ENCODE measurements around the gene STRN. TPM values are rescaled to one million over a fixed set of nuclear protein-coding genes. Genes with fewer than 3 reads are reported as not detected.

The STRN gene
- total RNA-seq, 1 donor from 2014 or later, result 25.7 TPM

DNA sequence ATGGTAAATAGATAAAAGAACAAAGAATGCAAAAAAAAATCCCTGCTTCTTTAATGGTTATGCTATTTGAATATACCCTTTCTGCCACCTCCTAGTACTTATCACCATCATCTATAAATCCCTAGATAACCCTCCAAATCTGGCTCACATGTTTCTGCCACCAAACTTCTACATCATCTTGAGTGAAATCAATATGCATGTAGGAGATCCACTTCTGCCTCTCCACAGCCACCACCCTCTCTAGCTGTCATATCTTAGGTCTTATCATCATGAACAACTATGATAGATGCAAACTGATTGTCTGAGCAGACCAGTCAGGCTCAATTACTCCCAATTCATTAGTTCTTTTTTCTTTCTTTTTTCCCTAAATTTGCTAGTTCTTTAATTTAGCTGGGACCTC lies 55.3 kb downstream of the STRN start:
- no peaks in the 10 kb centered on the region for H3K27me3 Mint-ChIP-seq (ENCODE audit: low read depth)
- TF ChIP-seq, protein P1, sequence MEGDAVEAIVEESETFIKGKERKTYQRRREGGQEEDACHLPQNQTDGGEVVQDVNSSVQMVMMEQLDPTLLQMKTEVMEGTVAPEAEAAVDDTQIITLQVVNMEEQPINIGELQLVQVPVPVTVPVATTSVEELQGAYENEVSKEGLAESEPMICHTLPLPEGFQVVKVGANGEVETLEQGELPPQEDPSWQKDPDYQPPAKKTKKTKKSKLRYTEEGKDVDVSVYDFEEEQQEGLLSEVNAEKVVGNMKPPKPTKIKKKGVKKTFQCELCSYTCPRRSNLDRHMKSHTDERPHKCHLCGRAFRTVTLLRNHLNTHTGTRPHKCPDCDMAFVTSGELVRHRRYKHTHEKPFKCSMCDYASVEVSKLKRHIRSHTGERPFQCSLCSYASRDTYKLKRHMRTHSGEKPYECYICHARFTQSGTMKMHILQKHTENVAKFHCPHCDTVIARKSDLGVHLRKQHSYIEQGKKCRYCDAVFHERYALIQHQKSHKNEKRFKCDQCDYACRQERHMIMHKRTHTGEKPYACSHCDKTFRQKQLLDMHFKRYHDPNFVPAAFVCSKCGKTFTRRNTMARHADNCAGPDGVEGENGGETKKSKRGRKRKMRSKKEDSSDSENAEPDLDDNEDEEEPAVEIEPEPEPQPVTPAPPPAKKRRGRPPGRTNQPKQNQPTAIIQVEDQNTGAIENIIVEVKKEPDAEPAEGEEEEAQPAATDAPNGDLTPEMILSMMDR (IDR thresholded peaks at IDR 0.05; ENCODE audit: unreplicated experiment), result no peak
- no peak overlapping the region for H3K4me3 Mint-ChIP-seq
- peaks cover 8% of the 10 kb centered on the region for H3K36me3 Mint-ChIP-seq
- H3K4me1 Mint-ChIP-seq, result no peaks in the 10 kb centered on the region
- DNase-seq (ENCODE audit: low spot score in 2 of 2, unreplicated experiment in 2 of 2), result no peak
- H3K27ac Mint-ChIP-seq, result no peak overlapping the region
- no peaks in the 10 kb centered on the region for H3K9me3 Mint-ChIP-seq

DNA sequence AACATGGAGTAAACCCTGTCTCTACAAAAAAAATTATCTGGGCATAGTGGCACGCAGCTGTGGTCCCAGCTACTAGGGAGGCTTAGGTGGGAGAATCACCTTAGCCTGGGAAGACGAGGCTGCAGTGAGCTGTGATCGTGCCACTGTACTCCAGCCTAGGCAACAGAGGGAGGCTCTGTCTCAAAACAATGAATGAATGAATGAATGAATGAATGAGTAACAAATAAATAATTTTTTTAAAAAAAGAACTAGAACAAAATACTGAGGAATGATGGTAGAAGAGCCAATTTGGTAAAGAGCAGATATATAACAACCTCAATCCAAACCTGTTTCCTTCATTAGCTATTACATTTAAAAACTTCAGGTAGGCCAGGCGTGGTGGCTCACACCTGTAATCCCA lies 60.1 kb downstream of the STRN start:
- Mint-ChIP-seq H3K9me3 (no peaks in the 10 kb centered on the region), H3K27ac (no peak overlapping the region), H3K36me3 (peaks cover 5% of the 10 kb centered on the region), H3K27me3 (ENCODE audit: low read depth) (no peaks in the 10 kb centered on the region), H3K4me1 (no peaks in the 10 kb centered on the region), H3K4me3 (no peak overlapping the region)
- TF ChIP-seq, protein P1 (IDR thresholded peaks at IDR 0.05; ENCODE audit: unreplicated experiment), result no peak
- no peak for DNase-seq (ENCODE audit: low spot score in 2 of 2, unreplicated experiment in 2 of 2)

DNA sequence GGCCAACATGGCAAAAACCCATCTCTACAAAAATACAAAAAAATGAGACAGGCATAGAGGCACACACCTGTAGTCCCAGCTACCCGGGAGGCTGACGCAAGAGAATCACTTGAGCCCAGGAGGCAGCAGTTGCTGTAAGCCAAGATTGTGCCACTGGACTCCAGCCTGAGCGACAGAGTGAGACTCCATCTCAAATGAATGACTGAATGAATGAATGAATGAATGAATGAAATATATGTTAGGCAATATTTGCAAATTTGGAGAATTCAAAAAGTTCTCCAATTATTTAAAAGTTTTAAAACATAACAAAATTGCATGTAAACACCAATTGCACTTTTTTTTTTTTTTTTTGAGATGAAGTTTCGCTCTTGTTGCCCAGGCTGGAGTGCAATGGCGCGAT lies 61.7 kb downstream of the STRN start:
- TF ChIP-seq, protein P1 (IDR thresholded peaks at IDR 0.05; ENCODE audit: unreplicated experiment), result no peak
- Mint-ChIP-seq H3K36me3 (peaks cover 8% of the 10 kb centered on the region), H3K4me3 (no peak overlapping the region), H3K27ac (no peak overlapping the region), H3K4me1 (no peaks in the 10 kb centered on the region), H3K9me3 (no peaks in the 10 kb centered on the region), H3K27me3 (ENCODE audit: low read depth) (no peaks in the 10 kb centered on the region)
- DNase-seq (ENCODE audit: low spot score in 2 of 2, unreplicated experiment in 2 of 2), result no peak

DNA sequence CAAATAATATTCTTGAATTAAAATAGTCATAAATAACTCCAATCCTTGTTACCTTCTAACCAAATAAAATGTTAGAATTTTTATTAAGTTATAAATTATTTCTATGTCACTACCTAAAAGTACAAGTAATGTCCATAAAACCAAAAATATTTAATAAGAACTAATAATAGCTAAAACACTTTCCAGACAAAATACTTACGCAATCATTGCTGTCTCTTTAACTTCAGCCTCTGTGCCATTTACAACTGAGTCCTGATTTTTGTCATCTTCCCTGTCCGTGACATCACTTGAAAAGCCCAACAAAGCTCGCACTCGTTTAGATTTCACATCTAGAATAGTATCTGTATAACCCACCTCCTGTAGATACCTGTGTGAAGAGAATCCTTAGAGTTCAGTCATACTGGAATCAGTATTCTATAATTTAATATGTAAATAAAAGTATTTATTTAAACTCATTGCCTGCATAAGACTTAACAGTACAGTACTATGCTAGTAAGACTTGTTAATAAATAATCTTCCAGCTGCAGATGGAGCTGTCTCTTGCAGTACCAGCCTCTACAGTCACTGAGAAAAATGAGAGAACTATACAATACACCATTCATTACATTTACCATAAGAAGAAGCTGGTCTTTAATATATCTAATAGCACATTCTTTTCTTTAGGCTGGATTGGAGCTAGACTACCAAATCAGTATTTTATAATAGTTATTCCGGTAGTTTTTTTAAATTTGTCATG lies 63.8 kb downstream of the STRN start:
- H3K4me3 Mint-ChIP-seq, result no peak overlapping the region
- TF ChIP-seq, protein P1 (IDR thresholded peaks at IDR 0.05; ENCODE audit: unreplicated experiment), result no peak
- peaks cover 4% of the 10 kb centered on the region for H3K36me3 Mint-ChIP-seq
- H3K9me3 Mint-ChIP-seq, result no peaks in the 10 kb centered on the region
- H3K27ac Mint-ChIP-seq, result no peak overlapping the region
- H3K27me3 Mint-ChIP-seq (ENCODE audit: low read depth), result no peaks in the 10 kb centered on the region
- DNase-seq (ENCODE audit: low spot score in 2 of 2, unreplicated experiment in 2 of 2), result no peak
- H3K4me1 Mint-ChIP-seq, result no peaks in the 10 kb centered on the region

DNA sequence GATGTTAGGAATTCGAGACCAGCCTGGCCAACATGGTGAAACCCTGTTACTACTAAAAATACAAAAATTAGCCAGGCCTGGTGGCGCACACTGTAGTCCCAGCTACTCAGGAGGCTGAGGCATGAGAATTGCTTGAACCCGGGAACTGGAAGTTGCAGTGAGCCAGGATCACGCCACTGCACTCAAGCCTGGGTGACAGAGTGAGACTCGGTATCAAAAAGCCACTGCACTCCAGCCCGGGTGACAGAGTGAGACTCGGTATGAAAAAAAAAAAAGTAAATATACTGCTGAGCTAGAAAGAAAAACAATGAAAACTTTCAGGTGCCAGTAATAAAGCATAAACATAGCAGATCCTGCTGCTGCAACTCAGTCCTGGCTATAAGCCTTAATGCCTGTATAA lies 73.5 kb downstream of the STRN start:
- TF ChIP-seq, protein P1 (IDR thresholded peaks at IDR 0.05; ENCODE audit: unreplicated experiment), result no peak
- H3K36me3 Mint-ChIP-seq, result peaks cover 9% of the 10 kb centered on the region

More for the DNA sequence above, 73.5 kb downstream of the STRN start:
- Mint-ChIP-seq H3K4me1 (no peaks in the 10 kb centered on the region), H3K27ac (no peak overlapping the region), H3K27me3 (ENCODE audit: low read depth) (no peaks in the 10 kb centered on the region), H3K4me3 (no peak overlapping the region), H3K9me3 (no peaks in the 10 kb centered on the region)
- no peak for DNase-seq (ENCODE audit: low spot score in 2 of 2, unreplicated experiment in 2 of 2)
